Measurements from ENCODE around the gene UBD. TPM values are rescaled to one million over a fixed set of nuclear protein-coding genes. Genes with fewer than 3 reads are reported as not detected.

UBD gene
- total and polyA plus RNA-seq, 2 experiments from 2014 or later: not detected

DNA sequence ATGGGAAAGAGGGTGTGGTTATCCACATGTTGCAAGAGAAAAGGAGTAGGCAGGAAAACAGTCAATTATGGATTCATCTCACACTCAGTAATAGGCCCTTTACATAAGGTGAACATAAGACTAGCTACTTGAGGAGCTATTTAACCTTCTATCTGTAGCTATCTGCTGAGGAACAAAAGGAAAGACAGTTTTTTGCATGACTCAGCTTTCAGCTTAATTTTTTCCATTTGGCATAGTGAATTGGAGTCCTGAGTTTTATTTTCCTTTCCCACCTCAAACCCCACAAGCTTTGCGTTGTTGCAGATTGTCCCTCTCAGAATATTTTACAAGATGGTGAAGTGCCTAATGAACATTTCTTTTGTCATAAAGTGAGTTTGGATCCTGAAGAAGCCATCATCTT is 32.4 kb downstream of the UBD start:
- H3K4me3 ChIP-seq: no peak overlapping the region
- Mint-ChIP-seq H3K9me3 (peaks cover 24% of the 10 kb centered on the region), H3K36me3 (ENCODE audit: low read depth) (peaks cover 19% of the 10 kb centered on the region), H3K27ac (no peak overlapping the region), H3K27me3 (ENCODE audit: insufficient read depth, low read depth, poor library complexity) (peaks cover 10% of the 10 kb centered on the region), H3K4me1 (peaks cover 18% of the 10 kb centered on the region), H3K4me3 (no peak overlapping the region)
- DNase-seq (ENCODE audit: low spot score) (no peak), ATAC-seq (no peak)
- H3K4me1 ChIP-seq (ENCODE audit: insufficient read depth): 0 out of 2 replicates have a peak, but pooled peaks cover 4% of the 10 kb centered on the region
- no peak overlapping the region for H2AFZ ChIP-seq
- no peaks in the 10 kb centered on the region for H3K79me2 ChIP-seq (replicated peaks; ENCODE audit: insufficient read depth)
- H3F3A ChIP-seq (replicated peaks; ENCODE audit: low read depth): no peaks in the 10 kb centered on the region
- H3K4me2 ChIP-seq: no peak overlapping the region
- H3K27ac ChIP-seq (ENCODE audit: low read depth): no peak overlapping the region
- no peaks in the 10 kb centered on the region for H3K27me3 ChIP-seq (ENCODE audit: insufficient read depth)
- peaks cover 7% of the 10 kb centered on the region; the same call in 1 of the 2 replicates for H3K36me3 ChIP-seq (ENCODE audit: insufficient read depth)
- 0 out of 2 replicates have a peak, but pooled peaks cover 8% of the 10 kb centered on the region for H3K9me2 ChIP-seq (ENCODE audit: insufficient read depth)
- TF ChIP-seq POLR2AphosphoS5 (IDR thresholded peaks at IDR 0.05; ENCODE audit: low read depth) (no peak), ZNF462 (CRISPR knock-in tag; IDR thresholded peaks at IDR 0.05) (no peak), REST (IDR thresholded peaks at IDR 0.05; ENCODE audit: unreplicated experiment) (no peak), CREB1 (CRISPR knock-in tag; IDR thresholded peaks at IDR 0.05; ENCODE audit: low read depth) (no peak), NANOG (IDR thresholded peaks at IDR 0.05; ENCODE audit: borderline replicate concordance) (no peak), STAT1 (IDR thresholded peaks at IDR 0.05; ENCODE audit: unreplicated experiment) (no peak), JUNB (IDR thresholded peaks at IDR 0.05; ENCODE audit: unreplicated experiment) (no peak), EZH2phosphoT487 (IDR thresholded peaks at IDR 0.05; ENCODE audit: unreplicated experiment) (no peak), ZNF331 (CRISPR knock-in tag; IDR thresholded peaks at IDR 0.05; ENCODE audit: low read depth) (no peak), ZNF114 (CRISPR knock-in tag; IDR thresholded peaks at IDR 0.05) (no peak), EZH2 (IDR thresholded peaks at IDR 0.05; ENCODE audit: low read depth, unreplicated experiment) (no peak)
- TF ChIP-seq, protein P1, sequence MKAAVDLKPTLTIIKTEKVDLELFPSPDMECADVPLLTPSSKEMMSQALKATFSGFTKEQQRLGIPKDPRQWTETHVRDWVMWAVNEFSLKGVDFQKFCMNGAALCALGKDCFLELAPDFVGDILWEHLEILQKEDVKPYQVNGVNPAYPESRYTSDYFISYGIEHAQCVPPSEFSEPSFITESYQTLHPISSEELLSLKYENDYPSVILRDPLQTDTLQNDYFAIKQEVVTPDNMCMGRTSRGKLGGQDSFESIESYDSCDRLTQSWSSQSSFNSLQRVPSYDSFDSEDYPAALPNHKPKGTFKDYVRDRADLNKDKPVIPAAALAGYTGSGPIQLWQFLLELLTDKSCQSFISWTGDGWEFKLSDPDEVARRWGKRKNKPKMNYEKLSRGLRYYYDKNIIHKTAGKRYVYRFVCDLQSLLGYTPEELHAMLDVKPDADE (IDR thresholded peaks at IDR 0.05): no peak
- TF ChIP-seq, protein P2, sequence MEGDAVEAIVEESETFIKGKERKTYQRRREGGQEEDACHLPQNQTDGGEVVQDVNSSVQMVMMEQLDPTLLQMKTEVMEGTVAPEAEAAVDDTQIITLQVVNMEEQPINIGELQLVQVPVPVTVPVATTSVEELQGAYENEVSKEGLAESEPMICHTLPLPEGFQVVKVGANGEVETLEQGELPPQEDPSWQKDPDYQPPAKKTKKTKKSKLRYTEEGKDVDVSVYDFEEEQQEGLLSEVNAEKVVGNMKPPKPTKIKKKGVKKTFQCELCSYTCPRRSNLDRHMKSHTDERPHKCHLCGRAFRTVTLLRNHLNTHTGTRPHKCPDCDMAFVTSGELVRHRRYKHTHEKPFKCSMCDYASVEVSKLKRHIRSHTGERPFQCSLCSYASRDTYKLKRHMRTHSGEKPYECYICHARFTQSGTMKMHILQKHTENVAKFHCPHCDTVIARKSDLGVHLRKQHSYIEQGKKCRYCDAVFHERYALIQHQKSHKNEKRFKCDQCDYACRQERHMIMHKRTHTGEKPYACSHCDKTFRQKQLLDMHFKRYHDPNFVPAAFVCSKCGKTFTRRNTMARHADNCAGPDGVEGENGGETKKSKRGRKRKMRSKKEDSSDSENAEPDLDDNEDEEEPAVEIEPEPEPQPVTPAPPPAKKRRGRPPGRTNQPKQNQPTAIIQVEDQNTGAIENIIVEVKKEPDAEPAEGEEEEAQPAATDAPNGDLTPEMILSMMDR (conservative IDR thresholded peaks at IDR 0.05; ENCODE audit: low read depth in 2 of 2): no peak
- H4K20me1 ChIP-seq (replicated peaks; ENCODE audit: insufficient read depth): no peaks in the 10 kb centered on the region
